Esophagus squamous epithelium (tissue), 5 donors: ENCODE measurements around the gene MYT1. TPM values are rescaled to one million over a fixed set of nuclear protein-coding genes. Genes with fewer than 3 reads are reported as not detected.
A peak's percentile ranks its signal among the peaks of the same experiment; 100 is the strongest.
"Not testable (repeated sequence)": the region's sequence is repeated elsewhere in the genome, so short reads cannot be mapped to it uniquely, and the experiment has no call there.

Source experiments
- DNase-seq: peaks from one replicate; lab custom pipeline; 2025; lab: John Stamatoyannopoulos, UW
- H3K27ac ChIP-seq, 4 donors: fragments of 200-600 bp; sonication (generic); one replicate each; pipeline ENCODE4 v1.5.1; 2016 to 2019; ENCODE audit warnings: mild to moderate bottlenecking in 1 of 4
- H3K27me3 ChIP-seq, 4 donors: fragments of 200-600 bp; sonication (generic); 1 replicate in 3 of 4; 2 replicates in 1 of 4; pipeline versions ENCODE4 v1.5.1 to v1.6.0; 2017 to 2021; ENCODE audit warnings: antibody characterized with exemption in 1 of 4
- H3K36me3 ChIP-seq, 3 donors: fragments of 200-600 bp; sonication (generic); one replicate each; pipeline ENCODE4 v1.5.1; 2016 to 2019
- H3K4me1 ChIP-seq, 3 donors: fragments of 200-600 bp; sonication (generic); one replicate each; pipeline ENCODE4 v1.5.1; 2017 to 2019
- H3K4me3 ChIP-seq, 4 donors: fragments of 200-600 bp; sonication (generic); 1 replicate in 3 of 4; 2 replicates in 1 of 4; pipeline ENCODE4 v1.5.1; 2016 to 2019; ENCODE audit warnings: mild to moderate bottlenecking in 2 of 4, moderate library complexity in 1 of 4
- H3K9me3 ChIP-seq, 3 donors: fragments of 200-600 bp; sonication (generic); one replicate each; pipeline ENCODE4 v1.5.1; 2016 to 2019
- POLR2A ChIP-seq, 4 donors: fragments of 450-650 bp; IDR thresholded peaks; one replicate each; pipeline ENCODE4 v1.6.1; 2017; ENCODE audit warnings: antibody characterized with exemption in 4 of 4, mild to moderate bottlenecking in 4 of 4, moderate library complexity in 3 of 4
- WGBS, 2 donors: methylation state at CpG; one replicate each; pipeline ENCODE4 v1.1.5; 2018; 5-methylcytosine and 5-hydroxymethylcytosine counted together
- intact Hi-C: fragments of 100-400 bp; cut with DNase I; formaldehyde crosslinking; loops from one replicate; pipeline ENCODE4 v1.15.0; 2022
- total RNA-seq, 4 donors: library from RNA; depleted of rRNA; stranded (reverse); fragments of >200 nt; gene quantifications; one replicate each; pipeline ENCODE4 v1.1.0, GENCODE V29; 2016
- TF ChIP-seq, protein P1 (sequence below), 6 experiments: fragments of 450-650 bp in 4 of 6; fragments of 200-600 bp in 2 of 6; sonication (generic) in 2 of 6; IDR thresholded peaks; one replicate each; pipeline ENCODE4 v1.5.1; 2016 to 2019; ENCODE audit warnings: antibody characterized with exemption in 6 of 6, mild to moderate bottlenecking in 4 of 6, moderate library complexity in 4 of 6
- donor health status: DM: yes; HTN: yes; CAD: no.

The MYT1 gene
- total RNA-seq, 4 donors from 2014 or later, result not detected

DNA sequence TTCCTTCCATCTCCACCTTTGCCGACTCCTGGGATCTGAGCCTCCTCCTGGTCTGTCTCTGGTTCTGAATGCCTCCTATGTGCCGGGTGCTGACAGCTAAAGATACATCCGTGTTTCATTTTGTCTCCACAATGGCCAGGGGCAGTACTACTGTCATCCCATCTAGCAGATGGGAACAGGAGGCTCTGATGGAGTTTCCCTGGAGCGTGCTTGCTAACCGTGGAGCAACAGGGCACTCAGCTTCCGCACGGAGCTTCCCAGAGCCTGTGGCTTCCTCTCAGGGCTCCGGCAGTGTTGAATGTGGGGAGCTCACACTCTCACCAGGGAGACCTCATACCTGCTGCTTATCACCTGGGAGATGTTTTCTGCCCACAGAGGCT is 45.0 kb upstream of the MYT1 start:
- H3K36me3 ChIP-seq, result no peaks in the 10 kb centered on the region
- 82 to 86% methylated on average over 7 of the region's 8 CpGs for WGBS, 2 donors

DNA sequence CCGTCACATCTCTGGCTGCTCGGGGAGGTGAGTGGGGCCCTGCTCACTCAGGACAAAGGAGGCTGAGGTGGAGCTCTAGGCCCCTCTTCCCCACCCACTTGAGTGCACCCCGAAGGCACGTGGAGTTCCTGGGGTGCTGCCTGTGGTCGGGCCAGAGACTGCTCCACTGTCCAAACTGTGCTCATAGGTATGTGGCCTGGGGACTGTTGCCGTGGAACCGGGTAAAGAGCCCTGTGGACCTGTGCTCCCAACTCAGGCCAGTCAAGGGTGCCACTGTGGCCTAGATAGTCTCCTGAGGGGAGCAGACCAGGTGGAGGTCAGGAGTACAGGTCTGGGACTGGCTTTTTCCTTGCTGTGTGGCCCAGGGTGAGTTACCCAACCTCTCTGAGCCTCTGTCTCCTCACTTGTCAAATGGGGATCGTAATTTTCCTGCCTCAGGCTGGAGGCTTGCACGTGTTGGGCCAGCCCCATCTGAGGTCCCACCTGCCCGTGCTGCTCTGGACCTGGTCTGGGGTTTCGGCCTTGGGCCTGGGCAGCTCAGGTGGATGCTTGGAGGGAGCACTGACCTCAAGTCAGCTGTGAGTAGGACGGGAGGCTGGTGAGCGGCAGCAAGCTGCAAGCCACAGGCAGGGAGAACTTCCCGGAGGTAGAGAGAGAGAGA is 44.4 kb upstream of the MYT1 start:
- no peak for TF ChIP-seq POLR2A (IDR thresholded peaks at IDR 0.05)
- TF ChIP-seq, protein P1, sequence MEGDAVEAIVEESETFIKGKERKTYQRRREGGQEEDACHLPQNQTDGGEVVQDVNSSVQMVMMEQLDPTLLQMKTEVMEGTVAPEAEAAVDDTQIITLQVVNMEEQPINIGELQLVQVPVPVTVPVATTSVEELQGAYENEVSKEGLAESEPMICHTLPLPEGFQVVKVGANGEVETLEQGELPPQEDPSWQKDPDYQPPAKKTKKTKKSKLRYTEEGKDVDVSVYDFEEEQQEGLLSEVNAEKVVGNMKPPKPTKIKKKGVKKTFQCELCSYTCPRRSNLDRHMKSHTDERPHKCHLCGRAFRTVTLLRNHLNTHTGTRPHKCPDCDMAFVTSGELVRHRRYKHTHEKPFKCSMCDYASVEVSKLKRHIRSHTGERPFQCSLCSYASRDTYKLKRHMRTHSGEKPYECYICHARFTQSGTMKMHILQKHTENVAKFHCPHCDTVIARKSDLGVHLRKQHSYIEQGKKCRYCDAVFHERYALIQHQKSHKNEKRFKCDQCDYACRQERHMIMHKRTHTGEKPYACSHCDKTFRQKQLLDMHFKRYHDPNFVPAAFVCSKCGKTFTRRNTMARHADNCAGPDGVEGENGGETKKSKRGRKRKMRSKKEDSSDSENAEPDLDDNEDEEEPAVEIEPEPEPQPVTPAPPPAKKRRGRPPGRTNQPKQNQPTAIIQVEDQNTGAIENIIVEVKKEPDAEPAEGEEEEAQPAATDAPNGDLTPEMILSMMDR (IDR thresholded peaks at IDR 0.05), result no peak
- Histone ChIP-seq H3K4me3 (peak overlapping the region in 2 of 4 donors; percentile 21 to 49), H3K27me3 (peaks cover 0 to 44% (median 0%) of the 10 kb centered on the region in 4 donors), H3K27ac (no peak overlapping the region), H3K4me1 (peaks cover 0 to 10% (median 4%) of the 10 kb centered on the region in 3 donors), H3K36me3 (no peaks in the 10 kb centered on the region), H3K9me3 (no peaks in the 10 kb centered on the region)
- 40 to 80% methylated on average over 1 to 3 of the region's 14 CpGs for WGBS, 2 donors
- no peak for DNase-seq
- intact Hi-C loops, result no loop called here

More for the DNA sequence above, 45.0 kb upstream of the MYT1 start:
- TF ChIP-seq POLR2A (IDR thresholded peaks at IDR 0.05), result no peak
- TF ChIP-seq, protein P1 (IDR thresholded peaks at IDR 0.05), result no peak
- H3K9me3 ChIP-seq, result no peaks in the 10 kb centered on the region
- DNase-seq, result no peak
- H3K27ac ChIP-seq, result no peak overlapping the region
- intact Hi-C loops, result no loop called here
- peaks cover 0 to 39% (median 0%) of the 10 kb centered on the region in 4 donors for H3K27me3 ChIP-seq
- no peak overlapping the region for H3K4me3 ChIP-seq
- H3K4me1 ChIP-seq, result peaks cover 0 to 10% (median 4%) of the 10 kb centered on the region in 3 donors

DNA sequence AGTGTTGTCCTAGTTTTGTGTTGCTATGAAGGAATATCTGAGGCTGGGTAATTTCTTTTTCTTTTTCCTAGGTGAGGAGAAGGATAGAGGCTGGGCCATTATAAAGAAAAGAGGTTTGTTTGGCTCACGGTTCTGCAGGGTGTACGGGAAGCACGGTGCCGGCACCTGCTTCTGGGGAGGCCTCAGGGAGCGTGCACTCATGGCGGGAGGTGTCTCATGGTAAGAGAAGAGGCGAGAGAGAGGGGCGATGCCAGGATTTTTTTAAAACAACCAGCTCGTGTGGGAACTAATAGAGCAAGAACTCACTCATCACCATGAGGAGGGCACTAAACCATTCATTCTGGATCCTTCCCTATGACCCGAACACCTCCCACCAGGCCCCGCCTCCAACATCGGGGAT is 42.7 kb upstream of the MYT1 start:
- no peak overlapping the region for H3K27ac ChIP-seq
- no peak overlapping the region for H3K4me3 ChIP-seq
- intact Hi-C loops, result no loop called here
- no peak for DNase-seq
- H3K36me3 ChIP-seq, result no peaks in the 10 kb centered on the region
- H3K4me1 ChIP-seq, result peaks cover 0 to 10% (median 4%) of the 10 kb centered on the region in 3 donors
- peaks cover 0 to 49% (median 0%) of the 10 kb centered on the region in 4 donors for H3K27me3 ChIP-seq
- H3K9me3 ChIP-seq, result no peaks in the 10 kb centered on the region
- WGBS, 2 donors, result 69 to 85% methylated on average over 8 to 11 of the region's 12 CpGs
- no peak for TF ChIP-seq POLR2A (IDR thresholded peaks at IDR 0.05)
- TF ChIP-seq, protein P1 (IDR thresholded peaks at IDR 0.05), result no peak

DNA sequence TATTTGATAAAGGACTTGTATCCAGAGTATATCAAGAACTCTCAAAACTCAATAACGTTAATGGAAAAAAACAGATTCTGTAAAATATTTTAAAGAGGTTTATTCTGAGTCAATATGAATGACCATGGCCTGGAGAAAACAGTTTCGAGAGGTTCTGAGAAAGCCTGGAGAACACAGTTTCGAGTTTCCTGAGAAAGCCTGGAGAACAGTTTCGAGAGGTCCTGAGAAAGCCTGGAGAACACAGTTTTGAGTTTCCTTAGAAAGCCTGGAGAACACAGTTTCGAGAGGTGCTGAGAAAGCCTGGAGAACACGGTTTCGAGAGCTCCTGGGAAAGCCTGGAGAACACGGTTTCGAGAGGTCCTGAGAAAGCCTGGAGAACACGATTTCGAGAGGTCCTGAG is 41.3 kb upstream of the MYT1 start:
- H3K36me3 ChIP-seq, intact Hi-C loops, H3K4me3 ChIP-seq, H3K4me1 ChIP-seq, H3K27ac ChIP-seq, H3K9me3 ChIP-seq, DNase-seq: not testable (repeated sequence)
- WGBS, 2 donors, result 76 to 78% methylated on average over 11 of the region's 11 CpGs
- peaks cover 0 to 52% (median 0%) of the 10 kb centered on the region in 4 donors for H3K27me3 ChIP-seq

DNA sequence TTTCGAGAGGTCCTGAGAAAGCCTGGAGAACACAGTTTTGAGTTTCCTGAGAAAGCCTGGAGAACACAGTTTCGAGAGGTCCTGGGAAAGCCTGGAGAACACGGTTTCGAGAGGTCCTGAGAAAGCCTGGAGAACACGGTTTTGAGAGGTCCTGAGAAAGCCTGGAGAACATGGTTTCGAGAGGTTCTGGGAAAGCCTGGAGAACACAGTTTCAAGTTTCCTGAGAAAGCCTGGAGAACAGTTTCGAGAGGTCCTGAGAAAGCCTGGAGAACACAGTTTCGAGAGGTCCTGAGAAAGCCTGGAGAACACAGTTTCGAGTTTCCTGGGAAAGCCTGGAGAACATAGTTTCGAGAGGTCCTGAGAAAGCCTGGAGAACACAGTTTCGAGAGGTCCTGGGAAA is 40.7 kb upstream of the MYT1 start:
- H3K36me3 ChIP-seq, H3K9me3 ChIP-seq, H3K4me1 ChIP-seq, DNase-seq, intact Hi-C loops, H3K4me3 ChIP-seq, H3K27ac ChIP-seq: not testable (repeated sequence)
- WGBS, 2 donors, result 78 to 81% methylated on average over 11 of the region's 11 CpGs
- peaks cover 0 to 58% (median 0%) of the 10 kb centered on the region in 4 donors for H3K27me3 ChIP-seq

DNA sequence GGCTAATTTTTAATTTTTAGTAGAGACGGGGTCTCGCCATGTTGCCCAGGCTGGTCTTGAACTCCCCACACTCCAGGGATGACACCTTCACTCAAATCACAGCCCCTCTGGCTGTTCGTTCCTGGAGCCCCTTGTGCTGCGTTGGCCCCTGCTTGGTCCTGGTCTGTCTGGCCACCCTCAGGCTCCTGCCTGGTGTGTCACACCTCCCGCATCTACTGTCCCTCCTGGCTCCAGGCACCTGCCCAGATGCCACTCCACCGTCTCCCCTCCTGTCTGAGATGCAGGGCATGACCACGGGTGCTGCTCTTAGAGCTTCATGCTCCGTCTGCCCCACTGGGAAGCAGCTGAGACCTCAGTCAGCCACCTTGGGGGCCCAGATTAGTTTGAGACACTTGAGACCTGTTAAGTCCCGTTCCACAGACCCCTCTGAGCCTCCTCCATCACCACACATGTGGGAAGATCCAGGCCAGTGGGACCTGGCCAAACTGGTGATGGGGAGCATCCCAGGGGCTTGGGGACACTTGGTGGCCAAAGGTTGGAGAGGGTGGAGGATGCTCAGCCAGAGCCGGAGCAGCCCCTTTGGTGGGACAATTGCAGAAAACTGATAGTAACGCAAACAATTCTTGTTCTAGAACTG is 35.0 kb upstream of the MYT1 start:
- no peak overlapping the region for H3K4me3 ChIP-seq
- TF ChIP-seq POLR2A (IDR thresholded peaks at IDR 0.05), result no peak
- TF ChIP-seq, protein P1 (IDR thresholded peaks at IDR 0.05), result no peak
- no peak for DNase-seq
- peaks cover 0 to 50% (median 0%) of the 10 kb centered on the region in 4 donors for H3K27me3 ChIP-seq
- WGBS, 2 donors, result 88 to 91% methylated on average over 7 of the region's 11 CpGs
- no peaks in the 10 kb centered on the region for H3K4me1 ChIP-seq
- no peaks in the 10 kb centered on the region for H3K36me3 ChIP-seq
- no peaks in the 10 kb centered on the region for H3K9me3 ChIP-seq
- intact Hi-C loops, result no loop called here
- H3K27ac ChIP-seq, result no peak overlapping the region
